Myocyte (in vitro differentiated cells): Measurements from ENCODE around the gene PVALB. TPM values are rescaled to one million over a fixed set of nuclear protein-coding genes. Genes with fewer than 3 reads are reported as not detected.
A peak's percentile ranks its signal among the peaks of the same experiment; 100 is the strongest.

ENCODE experiments used
- DNase-seq: peaks from one replicate; pipeline ENCODE4 v3.0.0-alpha.2; 2012; ENCODE audit warnings: low read depth
- total RNA-seq: library from RNA; depleted of rRNA; stranded (reverse); fragments of >200 nt; gene quantifications from 2 replicates; pipeline ENCODE4 v1.2.3, GENCODE V29; 2014

PVALB gene
- total RNA-seq, 1 donor from 2014 or later = 3.3 TPM

DNA sequence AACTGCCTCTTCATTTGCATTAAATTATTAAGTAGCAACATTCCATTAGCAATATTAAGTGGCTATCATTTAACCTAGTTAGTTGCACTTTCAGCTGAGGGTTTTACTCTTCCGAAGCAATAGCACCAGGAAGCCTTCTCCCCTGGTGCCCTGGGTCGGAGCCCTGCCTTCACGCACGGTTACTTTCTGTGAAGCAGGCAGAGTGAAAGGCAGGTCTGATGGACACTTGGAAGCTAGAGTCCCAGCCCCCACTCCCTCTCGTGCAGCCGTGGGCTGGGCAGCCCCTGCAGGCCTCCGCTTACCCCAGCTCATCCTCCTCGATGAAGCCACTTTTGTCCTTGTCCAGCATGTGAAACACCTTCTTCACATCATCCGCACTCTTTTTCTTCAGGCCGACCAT is 2.0 kb downstream of the PVALB start:
- DNase-seq = no peak

DNA sequence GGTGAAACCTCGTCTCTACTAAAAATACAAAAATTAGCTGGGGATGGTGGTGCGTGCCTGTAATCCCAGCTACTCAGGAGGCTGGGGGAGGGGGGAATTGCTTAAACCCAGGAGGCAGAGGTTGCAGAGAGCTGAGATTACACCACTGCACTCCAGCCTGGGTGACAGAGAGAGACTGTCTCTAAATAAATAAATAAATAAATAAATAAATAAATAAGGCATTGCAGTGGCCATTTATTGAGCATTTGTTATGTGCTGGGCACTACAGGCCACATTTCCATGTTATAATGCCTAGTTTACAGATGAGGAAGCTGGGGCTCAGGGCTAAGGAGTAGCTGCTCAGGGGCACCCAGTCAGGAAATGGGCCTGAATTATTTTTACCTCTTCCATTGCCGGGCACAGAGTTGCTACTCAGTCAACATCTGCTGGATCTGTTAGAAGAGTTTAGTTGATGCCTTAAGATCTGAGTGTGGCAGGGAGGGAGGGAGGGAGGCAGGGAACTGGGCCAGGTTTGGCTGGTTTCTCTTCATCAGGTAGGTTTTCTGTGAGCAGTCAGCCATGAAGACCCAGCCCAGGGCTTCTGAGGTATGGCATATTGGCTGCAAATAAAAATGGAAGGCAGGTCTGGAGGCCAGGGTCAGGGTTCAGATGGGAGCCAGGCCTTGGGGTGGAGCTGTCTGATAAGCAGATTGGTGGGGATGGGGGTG is 5.6 kb downstream of the PVALB start:
- no peak for DNase-seq

DNA sequence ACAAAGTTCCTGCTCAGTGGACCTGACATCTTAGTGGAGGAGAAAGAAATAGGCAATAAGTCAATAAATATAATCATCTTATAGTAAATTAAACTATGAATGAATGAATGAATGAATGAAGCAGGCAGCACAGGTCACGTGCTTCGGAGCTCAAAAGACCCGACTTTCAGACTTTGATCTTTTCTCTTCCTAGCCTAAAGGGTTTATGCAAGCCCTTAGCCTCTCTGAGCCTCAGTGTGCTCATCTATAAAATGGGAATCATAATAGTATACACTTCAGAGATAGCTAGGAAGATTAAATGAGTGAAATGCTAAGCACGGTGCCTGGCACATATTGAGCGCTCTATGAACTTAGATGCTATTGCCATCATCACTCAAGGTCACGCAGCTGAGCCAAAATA is 7.5 kb downstream of the PVALB start:
- no peak for DNase-seq

DNA sequence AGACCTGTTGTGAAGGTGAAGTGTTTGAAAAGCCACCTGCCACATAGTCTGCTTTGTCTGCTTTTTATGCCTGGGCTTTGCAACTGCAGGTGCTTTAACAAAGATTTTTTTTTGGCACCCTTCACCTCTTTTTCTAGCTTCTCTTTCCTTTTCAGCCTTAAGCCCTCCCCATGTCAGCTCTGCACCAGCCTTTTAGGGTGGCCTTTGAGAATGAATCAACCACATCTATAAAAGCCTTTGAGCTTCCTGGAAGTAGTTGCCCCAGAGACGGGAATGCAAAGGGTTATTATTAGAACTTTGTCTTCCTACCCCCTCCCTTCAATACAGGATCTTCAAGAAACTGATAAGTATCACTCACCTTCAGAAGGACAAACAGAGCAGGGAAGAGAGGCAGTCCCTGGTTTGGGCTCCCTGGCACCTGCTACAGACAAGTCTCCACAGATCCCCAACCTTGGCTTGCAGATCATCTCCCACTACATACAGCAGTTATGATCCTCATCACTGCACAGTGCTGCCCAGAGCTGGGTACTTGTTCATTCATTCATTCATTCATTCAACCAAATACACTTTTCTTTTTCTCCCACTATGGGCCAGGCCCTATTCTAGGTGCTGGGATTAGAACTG is 8.0 kb downstream of the PVALB start:
- DNase-seq = no peak

DNA sequence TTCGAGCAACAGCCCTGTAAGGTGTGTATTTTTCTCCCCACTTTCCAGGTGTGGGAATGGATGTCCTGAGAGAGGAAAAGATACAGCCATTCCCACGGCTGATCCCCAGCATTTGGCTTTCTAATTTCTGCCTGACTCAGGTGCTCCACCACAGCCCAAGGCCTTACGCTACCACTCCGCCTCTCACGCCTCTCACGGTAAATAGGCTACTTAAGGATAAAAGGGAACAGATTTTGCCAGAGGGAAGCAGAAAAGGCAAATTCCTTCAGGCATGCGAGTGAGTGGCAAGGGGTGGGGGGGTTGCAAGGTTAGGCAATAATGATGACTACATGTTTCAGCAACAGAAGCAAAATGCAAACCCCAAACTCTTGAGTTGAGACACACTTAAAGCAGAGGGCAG is 9.2 kb downstream of the PVALB start:
- DNase-seq = no peak

DNA sequence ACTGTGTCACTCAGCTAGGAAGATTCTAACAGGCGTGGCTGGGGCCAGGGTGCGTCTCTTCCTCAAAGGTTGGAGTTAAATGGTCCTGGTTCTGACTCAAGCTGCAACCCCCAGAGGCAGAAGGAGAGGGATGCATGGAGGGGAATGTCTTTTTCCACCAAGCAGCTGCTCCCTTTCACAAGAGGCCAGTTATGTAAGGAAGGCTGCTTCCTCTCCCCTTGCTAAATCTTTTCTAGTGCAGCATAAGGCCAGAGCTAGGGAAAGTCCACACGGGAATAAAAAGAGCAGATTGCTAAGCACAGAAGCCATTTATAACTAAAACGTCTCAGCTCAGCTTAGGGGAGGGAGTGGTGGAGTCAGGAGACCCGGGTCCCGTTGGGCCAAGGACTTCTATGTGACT is 10.0 kb downstream of the PVALB start:
- peak; percentile 39 for DNase-seq

DNA sequence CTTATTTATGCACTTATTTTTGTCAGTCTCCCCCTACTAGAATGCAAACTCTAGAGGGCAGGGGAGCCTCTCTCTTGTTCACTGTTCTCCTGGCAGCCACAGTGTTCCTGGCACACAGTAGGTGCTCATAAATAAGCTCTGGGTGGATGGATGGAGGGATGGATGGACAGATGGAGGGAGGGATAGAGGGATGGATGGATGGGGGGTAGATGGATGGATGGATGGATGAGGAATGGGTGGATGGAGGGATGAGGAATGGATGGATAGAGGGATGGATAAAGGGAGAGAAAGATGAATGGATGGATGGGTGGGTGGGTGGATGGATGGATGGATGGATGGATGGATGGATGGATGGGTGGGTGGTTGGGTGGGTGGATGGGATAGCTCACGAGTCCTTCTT is 13.5 kb downstream of the PVALB start:
- no peak for DNase-seq

DNA sequence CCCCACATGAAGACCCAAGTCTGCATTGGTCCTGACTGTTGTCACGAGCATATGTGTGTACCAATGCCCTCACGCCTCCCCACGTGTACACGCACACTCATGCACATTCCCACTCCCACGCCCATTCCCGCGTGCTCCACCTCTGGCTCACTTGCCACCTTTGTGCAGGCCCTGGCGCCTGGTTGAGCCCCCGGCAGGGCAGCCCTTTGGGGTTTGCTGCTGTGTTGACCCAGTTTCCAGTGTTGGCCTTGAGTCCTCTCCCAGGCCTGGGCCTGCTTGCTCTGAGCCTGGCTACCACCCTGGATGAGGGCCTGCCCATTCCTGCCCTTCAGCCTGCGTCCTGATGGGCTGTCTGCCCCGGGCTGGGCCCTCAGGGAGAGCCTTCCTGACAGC is 18.2 kb downstream of the PVALB start:
- DNase-seq = no peak

DNA sequence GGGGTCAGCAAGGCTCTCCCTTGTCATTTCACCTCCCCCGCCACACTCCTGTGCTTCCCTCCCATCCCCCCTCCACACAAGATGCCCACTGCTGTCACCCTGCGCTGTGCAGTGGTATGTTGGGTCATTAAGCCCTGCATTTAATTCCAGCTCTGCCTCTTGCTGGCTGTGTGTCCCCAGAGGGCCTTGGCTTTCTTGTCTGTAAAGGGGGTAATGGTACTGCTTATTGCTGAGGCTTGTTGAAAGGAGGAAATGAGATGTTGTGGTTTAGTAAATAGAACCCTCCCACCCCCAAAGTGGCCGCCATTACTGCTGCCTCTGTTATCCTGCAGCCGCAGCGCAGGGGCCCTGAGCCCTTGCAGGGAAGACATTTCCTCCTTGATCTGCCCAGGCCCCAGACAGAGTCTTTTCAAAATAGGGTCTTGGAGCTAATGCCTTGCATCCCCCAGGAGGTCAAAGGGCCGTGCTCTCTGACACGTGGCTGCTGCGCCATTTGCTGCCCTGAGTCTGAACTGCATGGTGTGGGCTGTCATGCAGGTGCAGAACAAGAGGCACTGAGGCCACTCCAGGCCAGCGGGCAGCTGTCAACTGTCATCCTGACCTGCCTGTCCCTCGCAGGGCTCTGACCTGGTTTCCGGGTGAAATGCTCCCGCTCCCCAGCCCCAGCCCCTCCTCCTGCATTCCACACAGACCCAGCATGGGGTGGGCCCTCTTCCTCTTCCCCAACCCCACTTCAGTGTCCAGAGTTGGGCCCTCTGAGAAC is 18.7 kb downstream of the PVALB start:
- DNase-seq = peak; percentile 34

DNA sequence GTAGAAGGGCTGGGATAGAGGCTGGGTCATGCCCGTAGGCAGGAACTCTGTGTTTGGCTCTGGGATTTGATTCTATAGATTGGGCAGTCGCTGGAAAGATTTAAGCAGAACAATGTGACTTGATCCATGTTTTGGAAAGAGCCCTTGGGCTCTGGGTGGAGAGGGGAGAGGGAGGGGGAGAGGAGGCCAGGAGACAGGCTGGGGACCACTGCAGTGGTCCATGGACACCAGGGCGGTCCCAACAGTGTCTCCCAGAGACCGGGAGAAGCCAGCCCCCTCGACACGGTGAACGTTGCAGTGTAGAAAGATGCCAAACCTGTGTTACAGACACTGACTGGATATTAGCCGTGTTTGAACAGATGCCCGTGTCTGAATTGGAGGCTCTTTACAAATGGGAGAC is 19.5 kb downstream of the PVALB start:
- no peak for DNase-seq

DNA sequence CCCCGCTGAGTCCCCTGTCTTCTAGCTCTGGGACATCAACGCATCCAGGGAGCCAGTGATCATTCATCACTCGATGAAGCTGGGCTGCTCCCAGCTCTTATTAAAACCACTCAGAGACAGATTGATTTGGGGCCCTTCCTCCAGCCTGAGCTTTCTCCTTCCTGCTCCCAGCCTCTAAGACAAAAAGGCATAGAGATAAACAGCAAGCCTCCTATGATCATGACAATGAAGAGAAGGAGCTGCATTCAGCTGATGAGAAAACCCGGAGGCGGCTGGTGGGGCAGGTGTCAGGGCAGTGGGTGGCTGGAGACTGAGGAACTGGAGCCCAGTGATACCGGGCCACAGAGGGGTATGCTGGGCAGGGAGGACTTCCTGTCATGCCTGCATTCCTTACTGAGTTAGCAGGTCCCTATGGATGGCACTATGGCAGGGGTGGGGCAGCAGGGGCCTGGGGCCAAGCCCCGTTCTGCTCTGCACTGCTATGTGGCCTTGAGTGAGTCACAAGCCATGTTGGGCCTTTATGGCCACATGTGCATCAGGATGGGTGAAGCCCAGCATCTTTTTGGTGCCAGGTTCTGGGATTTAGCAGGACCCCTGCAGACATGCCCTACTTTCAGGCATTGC is 20.2 kb downstream of the PVALB start:
- DNase-seq = no peak

DNA sequence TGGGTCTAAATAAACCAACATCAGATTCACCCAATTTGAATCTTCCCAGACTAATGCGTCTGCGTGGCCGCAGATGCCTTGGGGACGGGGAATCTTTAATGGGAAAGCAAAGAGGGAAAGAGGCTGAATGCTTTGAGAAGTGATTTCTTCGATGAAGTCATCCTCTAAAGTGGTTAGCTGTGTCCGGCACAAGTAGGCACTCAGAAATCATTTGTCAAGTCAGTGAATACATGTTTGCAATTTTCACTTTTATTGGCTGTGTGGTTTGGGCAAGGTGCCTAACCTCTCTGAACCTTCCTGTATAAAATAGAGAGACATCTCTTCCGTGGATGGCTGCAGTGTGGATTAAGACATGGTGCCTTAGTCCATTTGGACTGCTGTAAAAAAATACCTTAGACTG is 21.2 kb downstream of the PVALB start:
- no peak for DNase-seq

DNA sequence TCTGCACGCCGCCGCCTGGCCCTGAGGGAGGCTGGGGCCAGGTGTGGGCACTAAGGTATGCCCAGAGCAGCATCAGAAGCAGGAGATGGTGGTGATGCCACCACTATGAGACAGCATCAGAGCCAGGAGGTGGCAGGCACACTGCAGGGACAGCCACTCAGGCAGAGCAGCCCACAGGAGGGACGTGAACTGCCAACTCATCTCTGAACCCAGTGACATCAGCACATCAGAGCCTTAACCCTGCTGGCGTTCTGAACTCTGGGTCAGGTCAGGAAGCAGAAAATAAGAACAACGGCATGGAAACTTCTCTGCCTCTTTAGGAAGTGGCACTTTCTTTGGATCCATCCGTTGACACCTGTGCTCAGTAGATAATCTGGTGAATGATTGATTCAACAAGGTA is 26.2 kb downstream of the PVALB start:
- DNase-seq = no peak

DNA sequence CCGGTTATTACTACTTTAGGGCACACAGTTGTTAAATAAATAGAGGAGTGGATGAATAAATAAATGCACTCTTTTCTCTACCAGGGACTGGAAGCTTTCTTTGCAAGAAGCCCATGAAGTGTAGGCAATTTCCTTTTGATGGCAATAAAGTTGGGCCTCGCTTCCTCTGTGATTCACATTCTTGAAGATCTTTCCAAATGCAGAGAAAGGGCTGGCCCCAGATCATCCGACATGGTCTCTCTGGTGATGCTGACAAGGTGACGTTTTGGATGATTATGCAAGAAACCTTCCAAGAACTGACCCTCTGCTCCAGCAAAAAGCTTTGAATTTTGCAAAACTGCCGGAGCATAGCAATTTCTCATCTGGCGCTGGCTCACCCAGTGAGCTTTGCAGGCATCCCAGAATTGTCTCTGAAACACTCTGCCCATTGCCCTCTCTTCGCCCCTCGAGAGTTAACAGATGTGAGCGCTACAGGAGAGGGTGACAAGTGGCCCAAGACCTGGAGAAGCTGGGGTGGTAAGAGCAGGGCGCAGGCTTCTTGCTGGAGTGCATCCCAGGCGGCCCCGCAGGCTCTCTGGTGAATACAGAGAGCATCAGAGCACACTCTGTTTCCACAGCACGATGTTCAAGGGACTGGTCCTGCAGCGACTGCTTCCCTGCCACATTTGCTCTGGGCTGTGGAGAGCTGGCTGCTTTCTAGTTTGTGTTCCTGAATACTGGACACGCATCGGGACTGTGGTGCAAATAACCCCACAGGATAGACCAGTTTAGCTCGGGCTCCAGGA is 29.4 kb downstream of the PVALB start:
- no peak for DNase-seq

DNA sequence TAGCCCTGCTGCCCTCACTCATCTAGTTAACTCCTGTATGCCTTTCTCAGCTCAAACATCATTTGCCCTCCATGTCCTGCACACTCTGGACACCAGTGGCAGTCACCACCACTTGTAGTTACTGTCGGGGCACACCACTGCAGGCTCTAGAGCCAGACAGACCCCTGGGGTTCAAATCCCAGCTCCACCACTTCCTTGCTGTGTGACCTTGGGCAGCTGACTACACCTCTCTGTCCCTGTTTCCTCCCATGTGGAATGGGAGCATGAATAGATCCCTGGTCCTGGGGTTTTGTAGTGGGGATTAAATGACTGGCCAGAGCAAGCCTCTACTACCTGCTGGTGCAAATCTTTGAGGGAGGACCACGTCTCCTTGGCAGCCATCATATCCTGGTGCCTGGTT is 33.1 kb downstream of the PVALB start:
- DNase-seq = no peak

DNA sequence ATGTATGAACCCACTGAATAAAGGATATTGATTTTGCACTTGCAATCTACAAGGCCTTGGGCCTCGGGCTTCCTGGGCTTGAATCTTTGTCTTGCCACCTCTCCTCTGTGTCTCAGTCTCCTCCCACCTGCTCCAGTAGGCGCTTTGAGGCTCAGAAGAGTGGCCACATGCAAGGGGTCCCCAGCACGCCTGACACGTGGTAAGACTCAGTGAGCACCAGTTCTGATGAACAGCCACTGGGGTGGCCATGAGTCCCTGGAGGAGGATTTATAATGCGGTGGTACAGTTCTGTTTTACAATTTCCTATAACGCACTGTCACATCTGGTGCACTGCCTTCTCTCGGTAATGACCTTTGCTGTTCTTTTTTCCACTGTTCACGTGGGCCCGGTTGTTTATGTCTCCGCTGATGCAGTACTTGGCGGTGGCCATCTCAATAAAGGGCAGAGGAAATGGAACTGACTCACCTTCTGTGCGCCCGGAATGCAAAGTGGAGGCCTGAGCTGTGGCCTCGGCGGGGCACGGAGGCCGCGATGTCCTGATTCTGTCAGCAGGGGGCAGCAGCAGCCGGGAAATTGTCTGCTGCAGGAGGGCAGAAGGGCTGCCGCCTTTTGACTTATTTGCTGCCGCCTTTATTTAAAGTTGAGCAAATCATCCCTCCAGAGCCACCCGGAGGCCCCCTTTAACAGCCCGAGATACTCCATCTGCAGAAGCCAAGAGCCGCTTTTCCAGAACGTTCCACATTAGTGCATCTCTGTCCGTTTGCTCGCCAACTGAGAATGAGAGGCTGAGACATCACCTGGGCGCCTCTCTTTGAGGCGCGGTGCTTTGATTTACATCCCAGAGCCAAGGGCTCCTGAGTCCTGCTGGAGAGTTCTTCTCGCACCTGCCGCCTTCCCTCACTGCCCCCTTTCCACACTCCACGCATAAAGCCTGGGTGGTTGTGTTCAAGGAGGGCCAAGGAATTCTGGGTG is 34.9 kb downstream of the PVALB start:
- peak; percentile 69 for DNase-seq

DNA sequence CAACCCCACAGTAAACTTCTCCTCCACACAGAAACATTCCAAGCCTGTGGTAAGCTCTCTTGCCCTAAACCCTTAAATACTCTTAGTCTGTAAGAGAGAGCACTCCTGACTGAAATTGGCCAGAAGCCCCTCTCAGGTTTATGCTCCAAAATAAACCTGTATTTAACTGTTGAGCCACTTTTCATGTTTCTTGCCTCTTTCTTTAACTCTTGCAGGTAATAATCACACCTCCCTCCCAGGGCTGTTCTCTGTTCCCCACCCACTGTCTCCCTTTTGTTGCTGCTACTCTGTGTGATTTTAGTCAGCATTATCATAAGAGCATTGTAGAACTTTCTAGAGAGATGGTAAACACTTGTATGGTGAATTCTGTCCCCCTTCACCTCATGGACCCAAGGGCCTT is 38.8 kb downstream of the PVALB start:
- DNase-seq = no peak

DNA sequence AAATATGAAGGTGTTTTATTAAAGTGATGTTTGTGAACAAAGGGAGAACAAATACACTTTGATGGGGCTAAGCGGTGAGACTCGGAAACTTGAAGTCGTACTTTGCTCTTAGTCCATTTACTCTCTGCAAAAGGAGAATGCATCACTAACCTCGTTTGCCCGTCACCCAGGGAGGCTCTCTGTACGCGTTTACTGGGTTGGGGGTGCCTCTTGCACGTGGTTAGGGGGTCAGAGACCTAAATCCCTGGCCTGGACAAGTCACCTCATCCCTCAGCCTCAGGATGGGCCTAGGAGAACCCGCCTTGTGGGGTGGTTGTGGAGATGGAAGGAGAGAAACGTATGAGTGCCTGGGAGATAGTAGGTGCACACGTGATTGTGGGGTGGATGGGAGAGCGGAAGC is 40.1 kb downstream of the PVALB start:
- no peak for DNase-seq

DNA sequence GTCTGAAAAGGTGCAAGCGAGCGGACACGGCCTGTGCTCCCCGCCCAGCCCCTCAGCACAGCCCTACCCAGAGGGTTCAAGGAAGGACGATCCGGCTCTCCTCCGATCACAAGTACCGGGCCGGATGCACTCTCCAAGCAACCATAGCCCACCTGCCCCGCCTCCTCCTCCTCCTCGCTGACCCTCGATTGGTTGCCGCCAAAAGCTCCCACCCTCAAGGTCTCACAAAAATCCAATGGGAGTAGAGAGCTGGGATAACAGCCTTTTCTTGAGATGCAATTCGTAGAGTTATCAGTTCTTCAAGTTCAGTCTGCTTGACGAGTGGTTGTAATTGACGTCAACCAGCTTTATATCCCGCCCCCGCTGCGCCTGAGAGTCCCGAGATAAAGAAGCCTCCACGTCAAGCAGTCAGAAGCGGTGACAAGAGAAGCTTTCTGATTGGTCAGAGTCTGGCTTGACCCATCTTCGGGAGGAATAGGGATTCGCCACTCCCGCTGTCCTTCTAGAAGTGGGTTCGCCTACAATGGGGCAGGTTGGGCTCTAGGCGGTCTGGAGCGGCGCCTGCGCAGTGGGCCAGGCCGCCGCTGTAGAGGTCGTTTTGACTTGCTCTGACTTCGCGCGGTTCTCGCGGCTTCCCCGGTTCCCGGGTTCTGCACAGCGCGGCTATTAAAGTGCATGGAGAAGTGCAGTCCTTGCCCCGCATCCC is 40.7 kb downstream of the PVALB start, which contains the start of gene IFT27:
Gene IFT27, minus strand, starts transcription at position 156 of the 706 bp plus-strand sequence. CDS start 412 bp downstream, outside the sequence.
- peak; percentile 100 for DNase-seq
